ENCODE data around the gene GRID2. TPM values are rescaled to one million over a fixed set of nuclear protein-coding genes. Genes with fewer than 3 reads are reported as not detected.

The GRID2 gene
- total and polyA plus RNA-seq, 4 donors, result under 0.01 to 0.02 TPM; not detected in 2

- Histone ChIP-seq H3K9ac (ENCODE audit: low read depth in 1 of 2, low read length in 2 of 2) (no peak overlapping the region), H3K27ac (ENCODE audit: low read depth in 1 of 2, low read length in 2 of 2) (no peak overlapping the region), H3K36me3 (ENCODE audit: control insufficient read depth in 4 of 4, insufficient read depth in 3 of 4, low read depth in 1 of 4, low read length in 3 of 4) (no peaks in the 10 kb centered on the region), H3K4me1 (ENCODE audit: control insufficient read depth in 4 of 4, insufficient read depth in 4 of 4, low read length in 3 of 4) (no peaks in the 10 kb centered on the region), H3K27me3 (ENCODE audit: control insufficient read depth in 4 of 4, insufficient read depth in 4 of 4, low read length in 3 of 4) (peaks cover 0 to 3% (median 0%) of the 10 kb centered on the region in 4 donors), H3K9me3 (ENCODE audit: control insufficient read depth in 4 of 4, low read length in 3 of 4) (no peaks in the 10 kb centered on the region), H3K4me3 (ENCODE audit: low read depth in 1 of 3, low read length in 3 of 3) (no peak overlapping the region)
- no peak for DNase-seq (ENCODE audit: low spot score)
- WGBS, result 85% methylated on average over 3 of the region's 3 CpGs
- TF ChIP-seq CTCF (IDR thresholded peaks at IDR 0.05; ENCODE audit: low read depth, low read length, missing input control) (no peak), YY1 (IDR thresholded peaks at IDR 0.05) (no peak), MAX (IDR thresholded peaks at IDR 0.05) (no peak), SP1 (IDR thresholded peaks at IDR 0.05) (no peak), ZBTB33 (IDR thresholded peaks at IDR 0.05) (no peak), NR2F2 (IDR thresholded peaks at IDR 0.05) (no peak), RXRA (IDR thresholded peaks at IDR 0.05) (no peak), REST (IDR thresholded peaks at IDR 0.05) (no peak), FOXA1 (IDR thresholded peaks at IDR 0.05) (no peak), ATF3 (IDR thresholded peaks at IDR 0.05) (no peak), GABPA (IDR thresholded peaks at IDR 0.05 in 1 of 2, conservative IDR thresholded peaks at IDR 0.05 in 1 of 2) (no peak), FOXA2 (IDR thresholded peaks at IDR 0.05) (no peak)
Measured at GRCh38 chr4:93267747-93268146, 964.0 kb downstream of the GRID2 start.

GRCh38 chr4:93285346-93285745, 981.6 kb downstream of the GRID2 start:
- no peaks in the 10 kb centered on the region for H3K9me3 ChIP-seq (ENCODE audit: control insufficient read depth in 4 of 4, low read length in 3 of 4)
- DNase-seq (ENCODE audit: low spot score), result no peak
- H3K4me3 ChIP-seq (ENCODE audit: low read depth in 1 of 3, low read length in 3 of 3), result no peak overlapping the region
- no peak overlapping the region for H3K27ac ChIP-seq (ENCODE audit: low read depth in 1 of 2, low read length in 2 of 2)
- H3K27me3 ChIP-seq (ENCODE audit: control insufficient read depth in 4 of 4, insufficient read depth in 4 of 4, low read length in 3 of 4), result no peaks in the 10 kb centered on the region
- H3K9ac ChIP-seq (ENCODE audit: low read depth in 1 of 2, low read length in 2 of 2), result no peak overlapping the region
- H3K4me1 ChIP-seq (ENCODE audit: control insufficient read depth in 4 of 4, insufficient read depth in 4 of 4, low read length in 3 of 4), result no peaks in the 10 kb centered on the region
- H3K36me3 ChIP-seq (ENCODE audit: control insufficient read depth in 4 of 4, insufficient read depth in 3 of 4, low read depth in 1 of 4, low read length in 3 of 4), result no peaks in the 10 kb centered on the region
- TF ChIP-seq FOXA1 (IDR thresholded peaks at IDR 0.05) (no peak), TAF1 (conservative IDR thresholded peaks at IDR 0.05) (no peak), REST (IDR thresholded peaks at IDR 0.05) (no peak), NR2F2 (IDR thresholded peaks at IDR 0.05) (no peak), JUND (IDR thresholded peaks at IDR 0.05) (no peak), EGR1 (IDR thresholded peaks at IDR 0.05; ENCODE audit: low read depth in 2 of 2) (no peak), SP1 (IDR thresholded peaks at IDR 0.05) (no peak), MAX (IDR thresholded peaks at IDR 0.05) (no peak), ZBTB33 (IDR thresholded peaks at IDR 0.05) (no peak), RXRA (IDR thresholded peaks at IDR 0.05) (no peak), YY1 (IDR thresholded peaks at IDR 0.05) (no peak)

Measured in liver (tissue), 9 donors.